Gastroesophageal sphincter (tissue), 4 donors: ENCODE measurements around the gene WTAP. TPM values are rescaled to one million over a fixed set of nuclear protein-coding genes. Genes with fewer than 3 reads are reported as not detected.

ENCODE experiments used
- ATAC-seq: fragments of 150-250 bp; one replicate; pipeline ENCODE4 v1.9.1; 2016; ENCODE audit warnings: mild to moderate bottlenecking, moderate library complexity
- H3K27ac ChIP-seq, 4 donors: fragments of 200-600 bp; sonication (generic) in 3 of 4; 1 replicate in 3 of 4; 2 replicates in 1 of 4; pipeline ENCODE4 v1.5.1; 2016 to 2019
- H3K27me3 ChIP-seq: fragments of 200-600 bp; sonication (generic); one replicate; pipeline ENCODE4 v1.5.1; 2019
- H3K36me3 ChIP-seq, 2 donors: fragments of 200-600 bp; sonication (generic); one replicate each; pipeline ENCODE4 v1.5.1; 2019; ENCODE audit warnings: control low read depth in 1 of 2
- H3K4me1 ChIP-seq, 3 donors: fragments of 200-600 bp; sonication (generic); 1 replicate in 2 of 3; 2 replicates in 1 of 3; pipeline ENCODE4 v1.5.1; 2016 to 2019; ENCODE audit warnings: control low read depth in 2 of 3
- H3K4me3 ChIP-seq, 2 donors: fragments of 200-600 bp; sonication (generic); one replicate each; pipeline ENCODE4 v1.5.1; 2019; ENCODE audit warnings: mild to moderate bottlenecking in 1 of 2, moderate library complexity in 1 of 2
- H3K9me3 ChIP-seq, 3 donors: fragments of 200-600 bp; sonication (generic); one replicate each; pipeline ENCODE4 v1.5.1; 2017 to 2019; ENCODE audit warnings: control low read depth in 2 of 3
- EP300 ChIP-seq: sonication (generic); formaldehyde crosslinking; IDR thresholded peaks from one replicate; pipeline ENCODE4 v1.6.1; 2017; ENCODE audit warnings: antibody characterized with exemption, mild to moderate bottlenecking
- POLR2A ChIP-seq, 2 donors: fragments of 450-650 bp; IDR thresholded peaks; one replicate each; pipeline ENCODE4 v1.6.1; 2017; ENCODE audit warnings: antibody characterized with exemption in 2 of 2, mild to moderate bottlenecking in 2 of 2, moderate library complexity in 1 of 2
- POLR2AphosphoS5 ChIP-seq: sonication (generic); formaldehyde crosslinking; IDR thresholded peaks from one replicate; pipeline ENCODE4 v1.6.1; 2017; ENCODE audit warnings: antibody characterized with exemption
- WGBS, 2 donors: methylation state at CpG; one replicate each; pipeline ENCODE4 v1.1.5; 2018; ENCODE audit warnings: low coverage in 1 of 2; 5-methylcytosine and 5-hydroxymethylcytosine counted together
- small RNA-seq, 4 donors: library from RNA; depleted of rRNA; stranded (forward); fragments of <200 nt; gene quantifications; one replicate each; pipeline ENCODE3, GENCODE V24; 2016
- total RNA-seq, 4 donors: library from RNA; depleted of rRNA; stranded (reverse); fragments of >200 nt; gene quantifications; one replicate each; pipeline ENCODE4 v1.1.0, GENCODE V29; 2016
- TF ChIP-seq, protein P1 (sequence below), 4 experiments: fragments of 200-600 bp in 2 of 4; fragments of 450-650 bp in 2 of 4; sonication (generic) in 1 of 4; IDR thresholded peaks; one replicate each; pipeline ENCODE4 v1.5.1; 2017 to 2019; ENCODE audit warnings: antibody characterized with exemption in 4 of 4, mild to moderate bottlenecking in 2 of 4, moderate library complexity in 2 of 4

WTAP gene
- total RNA-seq, 4 donors from 2014 or later = 52.1 to 123 (median 79.9) TPM

GRCh38 chr6:159800141-159800865, 73.0 kb downstream of the WTAP start, which contains the start of gene PNLDC1:
Gene PNLDC1, plus strand, starts transcription at chr6:159800276. Its CDS starts 32 bp downstream, at chr6:159800308.
- H3K27me3 ChIP-seq = no peaks in the 10 kb centered on the region
- H3K4me3 ChIP-seq = no peak within 1 kb of the TSS
- no peaks in the 10 kb centered on the region for H3K9me3 ChIP-seq
- H3K27ac ChIP-seq = no peak within 1 kb of the TSS
- TF ChIP-seq, protein P1, sequence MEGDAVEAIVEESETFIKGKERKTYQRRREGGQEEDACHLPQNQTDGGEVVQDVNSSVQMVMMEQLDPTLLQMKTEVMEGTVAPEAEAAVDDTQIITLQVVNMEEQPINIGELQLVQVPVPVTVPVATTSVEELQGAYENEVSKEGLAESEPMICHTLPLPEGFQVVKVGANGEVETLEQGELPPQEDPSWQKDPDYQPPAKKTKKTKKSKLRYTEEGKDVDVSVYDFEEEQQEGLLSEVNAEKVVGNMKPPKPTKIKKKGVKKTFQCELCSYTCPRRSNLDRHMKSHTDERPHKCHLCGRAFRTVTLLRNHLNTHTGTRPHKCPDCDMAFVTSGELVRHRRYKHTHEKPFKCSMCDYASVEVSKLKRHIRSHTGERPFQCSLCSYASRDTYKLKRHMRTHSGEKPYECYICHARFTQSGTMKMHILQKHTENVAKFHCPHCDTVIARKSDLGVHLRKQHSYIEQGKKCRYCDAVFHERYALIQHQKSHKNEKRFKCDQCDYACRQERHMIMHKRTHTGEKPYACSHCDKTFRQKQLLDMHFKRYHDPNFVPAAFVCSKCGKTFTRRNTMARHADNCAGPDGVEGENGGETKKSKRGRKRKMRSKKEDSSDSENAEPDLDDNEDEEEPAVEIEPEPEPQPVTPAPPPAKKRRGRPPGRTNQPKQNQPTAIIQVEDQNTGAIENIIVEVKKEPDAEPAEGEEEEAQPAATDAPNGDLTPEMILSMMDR (IDR thresholded peaks at IDR 0.05) = no peak
- TF ChIP-seq POLR2A (IDR thresholded peaks at IDR 0.05) (no peak), POLR2AphosphoS5 (no peak), EP300 (no peak)
- peaks cover 0 to 13% (median 0%) of the 10 kb centered on the region in 3 donors for H3K4me1 ChIP-seq
- WGBS, 2 donors = 96% methylated on average over 8 to 10 of the region's 50 CpGs
- ATAC-seq = no peak
- H3K36me3 ChIP-seq = peaks cover 0 to 51% of the 10 kb centered on the region in 2 donors

GRCh38 chr6:159801935-159802334, 74.6 kb downstream of the WTAP start:
- Histone ChIP-seq H3K9me3 (no peaks in the 10 kb centered on the region), H3K4me1 (no peaks in the 10 kb centered on the region), H3K4me3 (no peak overlapping the region), H3K27ac (no peak overlapping the region), H3K27me3 (no peaks in the 10 kb centered on the region), H3K36me3 (peaks cover 0 to 40% of the 10 kb centered on the region in 2 donors)
- 90 to 95% methylated on average over 3 to 5 of the region's 8 CpGs for WGBS, 2 donors
- TF ChIP-seq, protein P1 (IDR thresholded peaks at IDR 0.05) = no peak
- TF ChIP-seq POLR2AphosphoS5 = no peak
- TF ChIP-seq POLR2A (IDR thresholded peaks at IDR 0.05) = no peak
- no peak for ATAC-seq

DNA sequence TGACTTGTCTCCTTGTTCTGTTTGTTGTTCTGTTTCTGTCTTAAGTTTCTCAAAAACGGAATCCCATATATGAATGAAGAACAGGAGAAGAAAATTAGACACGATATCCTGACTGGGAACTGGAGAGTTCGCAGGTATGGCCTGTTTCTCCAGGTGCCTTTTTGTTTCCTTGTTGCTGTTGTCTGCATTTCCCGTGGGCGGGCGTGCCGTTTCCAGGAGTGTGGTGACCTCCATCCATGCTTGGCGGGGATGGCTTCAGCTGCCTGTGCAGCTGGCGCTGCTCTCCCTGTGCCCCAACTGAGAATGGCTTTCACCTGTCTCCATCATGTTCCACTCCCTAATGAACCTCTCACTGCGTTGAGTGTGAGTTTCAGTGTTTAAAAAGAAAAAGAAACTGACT, 77.2 kb downstream of the WTAP start:
- Histone ChIP-seq H3K4me1 (no peaks in the 10 kb centered on the region), H3K9me3 (no peaks in the 10 kb centered on the region), H3K36me3 (peaks cover 0 to 14% of the 10 kb centered on the region in 2 donors), H3K27me3 (no peaks in the 10 kb centered on the region), H3K4me3 (no peak overlapping the region), H3K27ac (no peak overlapping the region)
- no peak for ATAC-seq
- 89% methylated on average over 10 of the region's 10 CpGs; no CpG with 5 or more reads in 1 of the 2 donors for WGBS, 2 donors
- no peak for TF ChIP-seq POLR2A (IDR thresholded peaks at IDR 0.05)
- TF ChIP-seq EP300 = no peak
- TF ChIP-seq, protein P1 (IDR thresholded peaks at IDR 0.05) = no peak
- TF ChIP-seq POLR2AphosphoS5 = no peak

GRCh38 chr6:159805440-159806020, 78.2 kb downstream of the WTAP start:
- no peak for TF ChIP-seq POLR2A (IDR thresholded peaks at IDR 0.05)
- TF ChIP-seq POLR2AphosphoS5 = no peak
- TF ChIP-seq, protein P1 (IDR thresholded peaks at IDR 0.05) = no peak
- TF ChIP-seq EP300 = no peak
- H3K36me3 ChIP-seq = peaks cover 0 to 4% of the 10 kb centered on the region in 2 donors
- no peaks in the 10 kb centered on the region for H3K27me3 ChIP-seq
- H3K9me3 ChIP-seq = no peaks in the 10 kb centered on the region
- H3K27ac ChIP-seq = no peak overlapping the region
- WGBS, 2 donors = 90 to 93% methylated on average over 3 to 5 of the region's 6 CpGs
- no peak overlapping the region for H3K4me3 ChIP-seq
- ATAC-seq = no peak
- H3K4me1 ChIP-seq = no peaks in the 10 kb centered on the region

Small RNA genes within 50 kb of the gene (small RNA-seq; reads per million reads assigned to genes)
- gene RNU4ATAC18P (0 reads per million in 4 donors), gene SNORA20 (35.4 to 117 (median 58.7) reads per million in 4 donors), gene SNORA29 (0 reads per million in 4 donors)

Other genes with a start within 250 kb of the WTAP start
- gene SOD2, start 34.3 kb upstream of the WTAP start, total RNA-seq = 100 to 1,000 TPM; 256 to 921 (median 488) TPM
- gene ACAT2, start 34.5 kb downstream of the WTAP start, total RNA-seq = 10 to 100 TPM in 2 of 4 donors, 1 to 10 TPM in 2; 3.1 to 11.7 (median 9.1) TPM
- 100 to 1,000 TPM; 129 to 147 (median 138) TPM for gene TCP1, start 62.1 kb downstream of the WTAP start, total RNA-seq
- 100 to 1,000 TPM in 1 of 4 donors, 10 to 100 TPM in 3; 58.0 to 107 (median 66.3) TPM for gene MRPL18, start 63.0 kb downstream of the WTAP start, total RNA-seq
- under 1 TPM in 1 of 4 donors, not detected in 3; 0.47 TPM for gene PNLDC1, start 72.8 kb downstream of the WTAP start, total RNA-seq
- gene MAS1, start 163.5 kb downstream of the WTAP start, total RNA-seq = not detected
- gene IGF2R, start 241.6 kb downstream of the WTAP start, total RNA-seq = 10 to 100 TPM; 47.9 to 81.3 (median 52.7) TPM